Smooth muscle cell (in vitro differentiated cells): ENCODE results near the gene SPAG9. TPM values are rescaled to one million over a fixed set of nuclear protein-coding genes. Genes with fewer than 3 reads are reported as not detected.

Source experiments
- DNase-seq: peaks from one replicate; lab custom pipeline; 2025; ENCODE audit not compliant: unreplicated experiment; lab: John Stamatoyannopoulos, UW
- H2AFZ ChIP-seq: fragments of 200-600 bp; sonication (generic); 2 replicates; pipeline ENCODE4 v1.6.0; 2016; ENCODE audit warnings: antibody characterized with exemption, low read depth, mild to moderate bottlenecking
- H3F3A ChIP-seq: fragments of 200-600 bp; sonication (generic); 2 replicates; pipeline ENCODE4 v1.6.0; 2017; ENCODE audit warnings: antibody characterized with exemption, low read depth
- H3K27ac ChIP-seq: fragments of 200-600 bp; sonication (generic); 2 replicates; pipeline ENCODE4 v1.5.1; 2016; ENCODE audit warnings: low read depth, mild to moderate bottlenecking
- H3K27me3 ChIP-seq: fragments of 200-600 bp; sonication (generic); 2 replicates; pipeline ENCODE4 v1.6.1; 2016; ENCODE audit warnings: low read depth, mild to moderate bottlenecking
- H3K36me3 ChIP-seq: fragments of 200-600 bp; sonication (generic); 2 replicates; pipeline ENCODE4 v1.5.1; 2016; ENCODE audit warnings: low read depth
- H3K4me1 ChIP-seq: fragments of 200-600 bp; sonication (generic); 2 replicates; pipeline ENCODE4 v1.5.1; 2016; ENCODE audit warnings: low read depth
- H3K4me2 ChIP-seq: fragments of 200-600 bp; sonication (generic); 2 replicates; pipeline ENCODE4 v1.6.0; 2016; ENCODE audit warnings: mild to moderate bottlenecking
- H3K4me3 ChIP-seq: fragments of 200-600 bp; sonication (generic); 2 replicates; pipeline ENCODE4 v1.5.1; 2016; ENCODE audit warnings: mild to moderate bottlenecking
- H3K79me2 ChIP-seq: fragments of 200-600 bp; sonication (generic); 2 replicates; pipeline ENCODE4 v1.6.0; 2016; ENCODE audit warnings: low read depth, mild to moderate bottlenecking
- H3K9ac ChIP-seq: fragments of 200-600 bp; sonication (generic); 2 replicates; pipeline ENCODE4 v1.6.0; 2016; ENCODE audit warnings: low read depth
- H3K9me3 ChIP-seq: fragments of 200-600 bp; sonication (generic); replicated peaks from 2 replicates; pipeline ENCODE4 v1.5.1; 2016; ENCODE audit warnings: low read depth
- H4K20me1 ChIP-seq: fragments of 200-600 bp; sonication (generic); 2 replicates; pipeline ENCODE4 v1.6.0; 2016; ENCODE audit warnings: low read depth
- CTCF ChIP-seq: fragments of 200-600 bp; sonication (generic); IDR thresholded peaks from 2 replicates; pipeline ENCODE4 v1.5.1; 2017; ENCODE audit warnings: borderline replicate concordance, mild to moderate bottlenecking, antibody characterized with exemption; ENCODE audit not compliant: insufficient read depth, poor library complexity, severe bottlenecking
- WGBS: methylation state at CpG from one replicate; pipeline ENCODE4 v1.1.7; 2016; ENCODE audit warnings: low lambda C conversion rate; 5-methylcytosine and 5-hydroxymethylcytosine counted together
- polyA plus RNA-seq: library from polyadenylated mRNA; unstranded; fragments of >200 nt; fragmentation: Nextera tagmentation; extraction: Ambion mirVana; gene quantifications from 2 replicates; pipeline ENCODE4 v1.2.1, GENCODE V29; 2016
- total RNA-seq: library from RNA; depleted of rRNA; stranded (reverse); fragments of >200 nt; gene quantifications from 2 replicates; pipeline ENCODE4 v1.2.3, GENCODE V29; 2014

The SPAG9 gene
- total and polyA plus RNA-seq, 2 experiments from 2014 or later: 29.1 to 64.8 TPM

- Histone ChIP-seq H2AFZ (no peak overlapping the region), H4K20me1 (no peaks in the 10 kb centered on the region), H3K4me1 (peaks cover 27% of the 10 kb centered on the region), H3K4me3 (no peak overlapping the region), H3K27me3 (no peaks in the 10 kb centered on the region), H3K36me3 (no peaks in the 10 kb centered on the region), H3K9me3 (no peaks in the 10 kb centered on the region), H3K79me2 (no peaks in the 10 kb centered on the region), H3K4me2 (no peak overlapping the region), H3F3A (peaks cover 4% of the 10 kb centered on the region), H3K9ac (no peak overlapping the region), H3K27ac (peak overlapping the region; percentile 85)
- WGBS: 83% methylated on average over 15 of the region's 15 CpGs
- no peak for TF ChIP-seq CTCF
- no peak for DNase-seq
Measured at GRCh38 chr17:50947782-50948543, 172.7 kb downstream of the SPAG9 start.

GRCh38 chr17:50946891-50947781, 173.5 kb downstream of the SPAG9 start:
- DNase-seq: no peak
- Histone ChIP-seq H3K9me3 (no peaks in the 10 kb centered on the region), H3K27me3 (no peaks in the 10 kb centered on the region), H3K4me2 (no peak overlapping the region), H3K36me3 (no peaks in the 10 kb centered on the region), H3F3A (peaks cover 5% of the 10 kb centered on the region), H3K4me3 (no peak overlapping the region), H3K4me1 (peaks cover 27% of the 10 kb centered on the region), H4K20me1 (no peaks in the 10 kb centered on the region), H3K9ac (no peak overlapping the region), H2AFZ (no peak overlapping the region), H3K79me2 (no peaks in the 10 kb centered on the region), H3K27ac (no peak overlapping the region)
- TF ChIP-seq CTCF: no peak
- 83% methylated on average over 13 of the region's 19 CpGs for WGBS

GRCh38 chr17:50946223-50946890, 174.3 kb downstream of the SPAG9 start:
- peaks cover 27% of the 10 kb centered on the region for H3K4me1 ChIP-seq
- no peak overlapping the region for H2AFZ ChIP-seq
- 98% methylated on average over 12 of the region's 12 CpGs for WGBS
- DNase-seq: no peak
- H3K79me2 ChIP-seq: no peaks in the 10 kb centered on the region
- no peak overlapping the region for H3K27ac ChIP-seq
- no peak overlapping the region for H3K4me2 ChIP-seq
- no peaks in the 10 kb centered on the region for H3K9me3 ChIP-seq
- H3K27me3 ChIP-seq: no peaks in the 10 kb centered on the region
- H3K9ac ChIP-seq: no peak overlapping the region
- peaks cover 5% of the 10 kb centered on the region for H3F3A ChIP-seq
- TF ChIP-seq CTCF: no peak
- H3K36me3 ChIP-seq: no peaks in the 10 kb centered on the region
- no peak overlapping the region for H3K4me3 ChIP-seq
- H4K20me1 ChIP-seq: no peaks in the 10 kb centered on the region
